ENCODE data around the gene CDCA3. TPM values are rescaled to one million over a fixed set of nuclear protein-coding genes. Genes with fewer than 3 reads are reported as not detected.

Gene CDCA3
- total RNA-seq, 1 donor from 2014 or later, result 36.1 TPM

- H3K27ac Mint-ChIP-seq, result no peak overlapping the region
- H3K4me3 Mint-ChIP-seq (ENCODE audit: low read depth), result no peak overlapping the region
- H3K27me3 Mint-ChIP-seq, result no peaks in the 10 kb centered on the region
- H3K9me3 Mint-ChIP-seq (ENCODE audit: low read depth), result no peaks in the 10 kb centered on the region
- peaks cover 9% of the 10 kb centered on the region for H3K36me3 Mint-ChIP-seq (ENCODE audit: insufficient read depth)
- peaks cover 20% of the 10 kb centered on the region for H3K4me1 Mint-ChIP-seq (ENCODE audit: low read depth)
- TF ChIP-seq, protein P1, sequence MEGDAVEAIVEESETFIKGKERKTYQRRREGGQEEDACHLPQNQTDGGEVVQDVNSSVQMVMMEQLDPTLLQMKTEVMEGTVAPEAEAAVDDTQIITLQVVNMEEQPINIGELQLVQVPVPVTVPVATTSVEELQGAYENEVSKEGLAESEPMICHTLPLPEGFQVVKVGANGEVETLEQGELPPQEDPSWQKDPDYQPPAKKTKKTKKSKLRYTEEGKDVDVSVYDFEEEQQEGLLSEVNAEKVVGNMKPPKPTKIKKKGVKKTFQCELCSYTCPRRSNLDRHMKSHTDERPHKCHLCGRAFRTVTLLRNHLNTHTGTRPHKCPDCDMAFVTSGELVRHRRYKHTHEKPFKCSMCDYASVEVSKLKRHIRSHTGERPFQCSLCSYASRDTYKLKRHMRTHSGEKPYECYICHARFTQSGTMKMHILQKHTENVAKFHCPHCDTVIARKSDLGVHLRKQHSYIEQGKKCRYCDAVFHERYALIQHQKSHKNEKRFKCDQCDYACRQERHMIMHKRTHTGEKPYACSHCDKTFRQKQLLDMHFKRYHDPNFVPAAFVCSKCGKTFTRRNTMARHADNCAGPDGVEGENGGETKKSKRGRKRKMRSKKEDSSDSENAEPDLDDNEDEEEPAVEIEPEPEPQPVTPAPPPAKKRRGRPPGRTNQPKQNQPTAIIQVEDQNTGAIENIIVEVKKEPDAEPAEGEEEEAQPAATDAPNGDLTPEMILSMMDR (IDR thresholded peaks at IDR 0.05; ENCODE audit: unreplicated experiment), result no peak
- no peak for DNase-seq (ENCODE audit: low spot score, unreplicated experiment)
Observed at GRCh38 chr12:6846316-6846869, 4.7 kb downstream of the CDCA3 start.

DNA sequence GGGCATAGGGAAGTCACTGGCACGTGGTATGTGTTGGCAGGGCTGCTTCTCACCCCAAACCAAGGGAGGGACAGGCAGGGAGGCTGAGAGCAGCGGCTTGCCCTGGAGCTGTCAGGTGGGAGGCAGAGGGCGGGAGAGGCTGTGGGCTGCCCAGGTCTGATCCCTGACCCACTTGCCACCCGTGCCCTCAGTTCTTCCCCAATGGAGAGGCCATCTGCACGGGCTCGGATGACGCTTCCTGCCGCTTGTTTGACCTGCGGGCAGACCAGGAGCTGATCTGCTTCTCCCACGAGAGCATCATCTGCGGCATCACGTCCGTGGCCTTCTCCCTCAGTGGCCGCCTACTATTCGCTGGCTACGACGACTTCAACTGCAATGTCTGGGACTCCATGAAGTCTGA is 5.7 kb downstream of the CDCA3 start:
- Mint-ChIP-seq H3K27ac (no peak overlapping the region), H3K27me3 (no peaks in the 10 kb centered on the region), H3K4me3 (ENCODE audit: low read depth) (no peak overlapping the region), H3K36me3 (ENCODE audit: insufficient read depth) (peaks cover 9% of the 10 kb centered on the region), H3K4me1 (ENCODE audit: low read depth) (peaks cover 13% of the 10 kb centered on the region), H3K9me3 (ENCODE audit: low read depth) (no peaks in the 10 kb centered on the region)
- TF ChIP-seq, protein P1 (IDR thresholded peaks at IDR 0.05; ENCODE audit: unreplicated experiment), result no peak
- no peak for DNase-seq (ENCODE audit: low spot score, unreplicated experiment)

DNA sequence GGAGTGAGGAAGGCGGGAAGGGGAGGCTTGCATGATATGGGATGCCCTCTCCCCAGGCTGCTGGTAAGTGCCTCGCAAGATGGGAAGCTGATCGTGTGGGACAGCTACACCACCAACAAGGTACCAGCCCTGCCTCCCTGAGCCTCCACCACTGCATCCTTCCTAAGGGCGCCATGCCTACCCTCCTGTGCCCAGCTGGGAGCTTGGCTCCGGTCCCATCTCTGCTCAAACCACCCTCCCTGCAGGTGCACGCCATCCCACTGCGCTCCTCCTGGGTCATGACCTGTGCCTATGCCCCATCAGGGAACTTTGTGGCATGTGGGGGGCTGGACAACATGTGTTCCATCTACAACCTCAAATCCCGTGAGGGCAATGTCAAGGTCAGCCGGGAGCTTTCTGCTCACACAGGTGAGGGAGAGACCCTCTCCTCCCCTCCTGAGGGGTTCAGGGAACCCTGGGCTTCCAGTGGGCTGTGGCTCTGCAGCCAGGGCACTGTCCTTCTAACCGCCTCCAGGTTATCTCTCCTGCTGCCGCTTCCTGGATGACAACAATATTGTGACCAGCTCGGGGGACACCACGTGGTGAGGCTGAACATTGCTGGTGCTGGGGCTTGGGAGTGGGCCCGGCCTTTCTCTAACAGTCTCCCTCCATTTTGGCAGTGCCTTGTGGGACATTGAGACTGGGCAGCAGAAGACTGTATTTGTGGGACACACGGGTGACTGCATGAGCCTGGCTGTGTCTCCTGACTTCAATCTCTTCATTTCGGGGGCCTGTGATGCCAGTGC is 7.8 kb downstream of the CDCA3 start:
- peak overlapping the region; percentile 54 for H3K27ac Mint-ChIP-seq
- H3K4me1 Mint-ChIP-seq (ENCODE audit: low read depth), result peaks cover 5% of the 10 kb centered on the region
- H3K4me3 Mint-ChIP-seq (ENCODE audit: low read depth), result no peak overlapping the region
- peaks cover 14% of the 10 kb centered on the region for H3K36me3 Mint-ChIP-seq (ENCODE audit: insufficient read depth)
- H3K27me3 Mint-ChIP-seq, result no peaks in the 10 kb centered on the region
- TF ChIP-seq, protein P1 (IDR thresholded peaks at IDR 0.05; ENCODE audit: unreplicated experiment), result peak; percentile 41
- no peaks in the 10 kb centered on the region for H3K9me3 Mint-ChIP-seq (ENCODE audit: low read depth)
- no peak for DNase-seq (ENCODE audit: low spot score, unreplicated experiment)

DNA sequence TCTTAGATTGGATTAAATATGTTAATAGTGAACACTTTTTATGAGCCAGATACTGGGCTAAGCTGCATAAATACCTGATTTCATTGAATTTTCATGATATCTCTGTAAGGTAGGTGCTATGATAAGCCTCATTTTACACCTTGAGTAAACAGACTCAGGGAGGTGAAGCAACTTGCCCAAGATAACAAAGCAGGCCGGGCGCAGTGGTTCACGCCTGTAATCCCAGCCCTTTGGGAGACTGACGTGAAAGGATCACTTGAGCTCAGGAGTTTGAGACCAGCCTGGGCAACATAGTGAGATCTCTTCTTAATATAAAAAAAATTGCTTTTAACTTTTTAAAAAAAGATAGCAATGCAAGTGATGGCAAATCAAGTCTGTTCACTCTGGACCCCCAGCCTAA is 9.0 kb downstream of the CDCA3 start:
- Mint-ChIP-seq H3K27ac (no peak overlapping the region), H3K4me3 (ENCODE audit: low read depth) (no peak overlapping the region), H3K9me3 (ENCODE audit: low read depth) (no peaks in the 10 kb centered on the region), H3K36me3 (ENCODE audit: insufficient read depth) (peaks cover 12% of the 10 kb centered on the region), H3K4me1 (ENCODE audit: low read depth) (peaks cover 5% of the 10 kb centered on the region), H3K27me3 (no peaks in the 10 kb centered on the region)
- DNase-seq (ENCODE audit: low spot score, unreplicated experiment), result no peak
- TF ChIP-seq, protein P1 (IDR thresholded peaks at IDR 0.05; ENCODE audit: unreplicated experiment), result no peak

DNA sequence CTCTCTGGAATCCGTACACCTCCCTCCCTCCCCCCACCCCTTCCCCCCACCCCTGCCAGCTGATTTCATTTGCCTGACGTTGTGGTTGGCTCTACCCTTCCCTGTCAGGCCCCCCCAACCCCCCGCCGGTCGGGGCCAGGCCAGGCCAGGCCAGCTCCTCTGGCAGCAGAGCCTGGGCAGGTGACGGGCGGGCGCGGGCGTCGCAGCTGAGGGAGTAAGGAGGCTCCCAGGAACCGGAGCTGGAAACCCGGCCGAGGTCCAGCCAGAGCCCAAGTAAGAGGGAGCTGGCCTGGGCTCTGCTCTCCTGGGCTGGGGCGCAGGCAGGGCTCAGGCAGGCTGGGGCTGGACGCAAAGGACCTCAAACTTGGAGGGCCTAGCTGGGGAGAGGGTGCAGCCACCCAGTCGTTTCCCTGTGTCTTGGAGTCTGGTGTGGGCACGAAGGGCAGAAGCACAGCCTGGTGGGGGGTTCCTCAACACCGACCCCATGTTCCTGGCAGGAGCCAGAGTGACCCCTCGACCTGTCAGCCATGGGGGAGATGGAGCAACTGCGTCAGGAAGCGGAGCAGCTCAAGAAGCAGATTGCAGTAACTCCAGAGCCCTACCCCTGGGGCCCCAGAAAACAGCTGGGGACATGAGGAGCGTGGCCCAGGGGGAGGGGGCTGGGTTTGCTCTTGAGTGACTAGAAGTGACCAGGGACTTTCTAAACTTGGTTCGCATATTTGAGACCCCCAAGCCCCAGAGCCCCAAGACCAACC is 10.1 kb downstream of the CDCA3 start, which contains the start of gene GNB3:
Gene GNB3 (plus strand): TSS at position 165 of the 755 bp plus-strand sequence. CDS start 363 bp downstream, at position 528.
- H3K27me3 Mint-ChIP-seq, result no peaks in the 10 kb centered on the region
- H3K36me3 Mint-ChIP-seq (ENCODE audit: insufficient read depth), result peaks cover 9% of the 10 kb centered on the region
- no peaks in the 10 kb centered on the region for H3K9me3 Mint-ChIP-seq (ENCODE audit: low read depth)
- TF ChIP-seq, protein P1 (IDR thresholded peaks at IDR 0.05; ENCODE audit: unreplicated experiment), result no peak
- DNase-seq (ENCODE audit: low spot score, unreplicated experiment), result no peak
- no peak within 1 kb of the TSS for H3K4me3 Mint-ChIP-seq (ENCODE audit: low read depth)
- H3K27ac Mint-ChIP-seq, result peak within 1 kb of the TSS; percentile 84
- peaks cover 5% of the 10 kb centered on the region for H3K4me1 Mint-ChIP-seq (ENCODE audit: low read depth)
